Kidney (tissue), 2 donors: ENCODE results near the gene GRIA2. TPM values are rescaled to one million over a fixed set of nuclear protein-coding genes. Genes with fewer than 3 reads are reported as not detected.

Experiments
- polyA plus RNA-seq: library from polyadenylated mRNA; stranded (reverse); fragments of 350-450 nt; fragmentation: Illumina TruSeq; extraction: RNeasy Lipid Tissue Mini Kit (QIAGEN cat#74804); gene quantifications from one replicate; pipeline ENCODE4 v1.2.3, GENCODE V29; 2014; ENCODE audit warnings: low read depth, low replicate concordance; ENCODE audit not compliant: insufficient read depth
- total RNA-seq: library from RNA; stranded (reverse); fragmentation: NEBNext Ultra II Directional; extraction: Animal tissue kit (Norgen Biotek cat#: 25700); gene quantifications from one replicate; pipeline ENCODE4 v1.2.1, GENCODE V29; 2021
- donor health status: DM: yes; HTN: yes; CAD: no.

GRIA2 gene
- total and polyA plus RNA-seq, 2 donors from 2014 or later, result 0.54 to 0.80 TPM

Other genes with a start within 250 kb of the GRIA2 start
- gene PDGFC, start 248.9 kb upstream of the GRIA2 start, total RNA-seq, result 37.6 TPM
- gene PDGFC, start 248.9 kb upstream of the GRIA2 start, polyA plus RNA-seq, result 12.3 TPM
- gene GLRB, start 144.6 kb upstream of the GRIA2 start, total RNA-seq, result 3.3 TPM
- 5.2 TPM for gene GLRB, start 144.6 kb upstream of the GRIA2 start, polyA plus RNA-seq